Measurements from ENCODE around the gene UBR2.

The UBR2 gene

DNA sequence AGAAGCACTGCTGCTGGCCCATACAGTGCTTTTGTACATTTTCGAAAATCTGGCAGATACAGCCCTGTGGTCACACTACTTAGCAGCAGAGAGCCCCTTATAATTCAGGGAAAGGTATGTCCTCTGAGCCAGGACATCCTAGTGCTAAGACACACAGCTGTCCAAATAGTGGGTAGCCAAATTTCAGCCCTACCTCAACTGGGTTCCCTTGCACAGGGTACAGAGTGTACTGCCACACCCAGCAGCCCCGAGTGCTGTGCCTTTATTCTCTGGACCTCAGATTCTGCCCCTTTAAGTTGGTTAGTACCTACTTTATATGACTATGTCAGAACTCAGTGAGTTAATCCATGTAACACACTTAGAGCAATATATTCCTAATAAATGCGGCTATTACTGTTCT lies 111.0 kb downstream of the UBR2 start:
- Histone ChIP-seq H3K27me3 (ENCODE audit: insufficient read depth, low read depth, severe bottlenecking) (no peaks in the 10 kb centered on the region), H3K4me3 (ENCODE audit: low read depth, low read length) (no peak overlapping the region), H3K9me3 (ENCODE audit: severe bottlenecking) (no peaks in the 10 kb centered on the region), H3K36me3 (peaks cover 77% of the 10 kb centered on the region), H3K27ac (no peak overlapping the region)
- no peak for DNase-seq
- no peak for TF ChIP-seq CTCF (IDR thresholded peaks at IDR 0.05; ENCODE audit: low read depth, low read length)

DNA sequence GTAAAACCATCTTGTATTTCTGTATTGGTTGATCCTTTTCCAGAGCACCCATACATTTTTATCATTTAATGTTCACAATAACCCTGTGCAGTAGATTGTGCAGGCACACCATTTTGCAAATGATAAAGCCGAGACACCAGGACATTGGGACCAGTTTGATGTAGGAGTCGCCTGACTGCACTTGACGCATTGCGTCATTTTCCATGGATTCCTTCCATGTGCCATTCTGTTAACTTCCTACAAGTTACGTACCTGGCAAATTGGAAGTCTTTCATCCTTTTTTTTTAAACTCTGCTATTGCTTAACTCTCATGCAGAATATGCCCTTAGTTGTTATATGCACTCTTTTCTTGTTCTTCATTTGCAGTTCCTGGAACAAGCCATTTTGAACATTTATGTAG lies 115.5 kb downstream of the UBR2 start:
- H3K27me3 ChIP-seq (ENCODE audit: insufficient read depth, low read depth, severe bottlenecking), result no peaks in the 10 kb centered on the region
- peaks cover 84% of the 10 kb centered on the region for H3K36me3 ChIP-seq
- H3K27ac ChIP-seq, result no peak overlapping the region
- H3K9me3 ChIP-seq (ENCODE audit: severe bottlenecking), result no peaks in the 10 kb centered on the region
- no peak for TF ChIP-seq CTCF (IDR thresholded peaks at IDR 0.05; ENCODE audit: low read depth, low read length)
- no peak overlapping the region for H3K4me3 ChIP-seq (ENCODE audit: low read depth, low read length)
- no peak for DNase-seq

DNA sequence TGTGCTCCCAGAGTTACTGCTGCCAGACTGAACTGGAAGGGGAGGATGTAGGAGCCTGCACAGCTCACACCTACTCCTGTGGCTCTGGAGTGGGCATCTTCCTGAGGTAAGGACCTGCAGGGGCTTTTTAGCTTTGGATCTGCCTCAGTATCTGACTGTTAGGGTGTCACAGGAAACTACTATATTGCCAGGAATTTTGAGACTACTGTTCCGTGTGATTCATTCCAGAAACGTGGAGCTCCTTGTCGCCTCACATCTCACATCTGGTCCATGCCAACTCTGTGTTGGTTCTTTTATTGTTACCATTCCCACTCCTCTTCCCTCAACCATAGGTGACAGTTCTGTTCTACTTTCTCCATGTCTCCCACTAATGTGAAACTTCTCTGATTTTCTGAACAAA lies 124.5 kb downstream of the UBR2 start:
- Histone ChIP-seq H3K27me3 (ENCODE audit: insufficient read depth, low read depth, severe bottlenecking) (no peaks in the 10 kb centered on the region), H3K27ac (no peak overlapping the region), H3K4me3 (ENCODE audit: low read depth, low read length) (no peak overlapping the region), H3K36me3 (peaks cover 77% of the 10 kb centered on the region), H3K9me3 (ENCODE audit: severe bottlenecking) (peaks cover 9% of the 10 kb centered on the region)
- no peak for DNase-seq
- no peak for TF ChIP-seq CTCF (IDR thresholded peaks at IDR 0.05; ENCODE audit: low read depth, low read length)

DNA sequence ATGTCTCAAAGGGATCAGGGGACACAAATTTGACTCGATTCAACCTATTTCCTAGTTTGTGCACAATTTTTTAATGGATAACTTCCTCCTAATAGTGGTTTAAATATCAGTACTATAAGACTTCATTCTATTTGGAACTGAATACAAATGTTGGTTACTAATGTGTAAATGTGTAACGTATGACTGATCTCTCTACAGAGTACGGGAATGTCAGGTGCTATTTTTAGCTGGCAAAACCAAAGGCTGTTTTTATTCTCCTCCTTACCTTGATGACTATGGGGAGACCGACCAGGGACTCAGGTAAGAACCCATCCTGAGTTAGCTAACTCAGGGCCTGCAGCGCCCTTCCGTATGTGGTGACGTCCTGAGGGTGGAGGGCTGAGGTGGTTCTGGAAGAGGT lies 125.5 kb downstream of the UBR2 start:
- peaks cover 9% of the 10 kb centered on the region for H3K9me3 ChIP-seq (ENCODE audit: severe bottlenecking)
- TF ChIP-seq CTCF (IDR thresholded peaks at IDR 0.05; ENCODE audit: low read depth, low read length), result no peak
- DNase-seq, result no peak
- peaks cover 77% of the 10 kb centered on the region for H3K36me3 ChIP-seq
- H3K27ac ChIP-seq, result no peak overlapping the region; the same call in 1 of the 2 replicates
- H3K27me3 ChIP-seq (ENCODE audit: insufficient read depth, low read depth, severe bottlenecking), result no peaks in the 10 kb centered on the region
- no peak overlapping the region for H3K4me3 ChIP-seq (ENCODE audit: low read depth, low read length)

DNA sequence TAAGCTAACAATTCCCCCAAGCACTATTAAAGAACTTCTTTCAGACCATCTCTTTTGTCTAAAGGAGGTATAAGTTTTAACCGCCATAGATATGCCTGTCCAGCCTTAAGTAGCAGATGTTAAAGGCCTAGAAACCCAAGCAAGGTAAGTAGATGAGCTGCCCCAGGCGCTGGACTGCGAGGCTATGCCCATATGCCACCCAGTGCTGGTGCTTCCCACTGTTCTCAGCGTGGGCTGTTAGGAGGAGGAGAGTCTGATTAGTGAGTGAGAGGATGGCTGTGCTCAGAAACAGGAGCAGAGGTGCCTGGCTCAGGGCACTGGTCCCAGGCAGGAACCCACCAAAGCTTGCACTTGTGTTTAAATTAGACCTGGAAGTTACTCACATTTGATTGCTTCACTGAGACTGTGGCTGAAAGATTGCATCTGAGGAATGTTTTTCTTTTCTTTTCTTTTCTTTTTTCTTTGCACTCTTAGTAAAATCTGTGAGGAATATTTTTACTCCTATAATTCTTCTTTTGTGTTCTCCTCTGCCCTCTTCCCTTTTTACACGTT lies 126.4 kb downstream of the UBR2 start:
- DNase-seq, result peak; percentile 56
- peaks cover 9% of the 10 kb centered on the region for H3K9me3 ChIP-seq (ENCODE audit: severe bottlenecking)
- no peaks in the 10 kb centered on the region for H3K27me3 ChIP-seq (ENCODE audit: insufficient read depth, low read depth, severe bottlenecking)
- TF ChIP-seq CTCF (IDR thresholded peaks at IDR 0.05; ENCODE audit: low read depth, low read length), result no peak
- H3K4me3 ChIP-seq (ENCODE audit: low read depth, low read length), result no peak overlapping the region
- H3K27ac ChIP-seq, result peak overlapping the region; percentile 23
- H3K36me3 ChIP-seq, result peaks cover 69% of the 10 kb centered on the region

- Histone ChIP-seq H3K4me3 (ENCODE audit: low read depth, low read length) (no peak overlapping the region), H3K9me3 (ENCODE audit: severe bottlenecking) (peaks cover 9% of the 10 kb centered on the region), H3K27me3 (ENCODE audit: insufficient read depth, low read depth, severe bottlenecking) (no peaks in the 10 kb centered on the region), H3K36me3 (peaks cover 63% of the 10 kb centered on the region), H3K27ac (no peak overlapping the region)
- DNase-seq, result no peak
- no peak for TF ChIP-seq CTCF (IDR thresholded peaks at IDR 0.05; ENCODE audit: low read depth, low read length)
Measured at GRCh38 chr6:42690872-42691271, 127.0 kb downstream of the UBR2 start.

Measured in WERI-Rb-1 (cell line).